ENCODE measurements around the gene MAGI1.

Gene MAGI1

DNA sequence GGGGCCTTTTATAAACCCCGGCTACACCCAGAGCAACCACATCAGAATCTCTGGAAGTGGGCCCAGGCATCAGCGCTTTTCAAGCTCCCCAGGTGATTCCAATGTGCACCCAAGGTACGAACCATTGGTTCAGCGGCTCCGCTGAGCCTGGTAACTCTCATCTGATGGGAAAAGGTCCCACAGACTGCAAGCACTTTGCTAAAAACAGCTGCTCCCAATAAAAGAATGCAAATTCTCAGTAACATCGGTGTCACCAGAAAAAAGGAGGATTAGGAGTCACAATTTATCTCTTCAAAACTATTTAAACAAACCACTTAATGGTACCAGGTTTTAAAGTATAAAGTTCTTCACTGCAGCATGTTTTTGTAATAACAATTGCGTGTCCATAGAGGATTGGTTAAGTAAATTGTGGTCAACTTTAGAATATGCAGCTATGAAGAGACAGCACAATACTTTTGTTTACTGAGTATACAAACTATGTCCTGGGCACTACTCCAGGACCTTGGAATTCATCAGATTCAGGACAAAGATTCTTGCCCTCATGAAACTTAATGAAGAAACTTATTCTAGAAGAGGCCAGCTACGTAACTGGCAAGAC lies 690.2 kb downstream of the MAGI1 start:
- Histone ChIP-seq H3K9ac (ENCODE audit: low read depth, low read length, poor library complexity, severe bottlenecking) (no peak overlapping the region), H3K9me3 (ENCODE audit: insufficient read depth, low read depth, low read length) (no peaks in the 10 kb centered on the region), H3K36me3 (ENCODE audit: insufficient read depth, low read length) (no peaks in the 10 kb centered on the region), H3K4me1 (ENCODE audit: insufficient read depth, low read length, poor library complexity, severe bottlenecking) (no peaks in the 10 kb centered on the region), H3F3A (ENCODE audit: low read depth) (no peaks in the 10 kb centered on the region), H2AFZ (ENCODE audit: low read length) (no peak overlapping the region), H3K4me3 (ENCODE audit: low read length, poor library complexity, severe bottlenecking) (no peak overlapping the region), H3K27me3 (ENCODE audit: insufficient read depth, low read length, poor library complexity, severe bottlenecking) (no peaks in the 10 kb centered on the region), H3K4me2 (ENCODE audit: low read depth, low read length, poor library complexity, severe bottlenecking) (no peak overlapping the region), H3K79me2 (ENCODE audit: insufficient read depth, low read length) (no peaks in the 10 kb centered on the region), H3K9me2 (replicated peaks; ENCODE audit: low read depth, low read length) (no peaks in the 10 kb centered on the region), H4K20me1 (ENCODE audit: insufficient read depth, low read length, poor library complexity, severe bottlenecking) (no peaks in the 10 kb centered on the region)
- TF ChIP-seq, protein P1, sequence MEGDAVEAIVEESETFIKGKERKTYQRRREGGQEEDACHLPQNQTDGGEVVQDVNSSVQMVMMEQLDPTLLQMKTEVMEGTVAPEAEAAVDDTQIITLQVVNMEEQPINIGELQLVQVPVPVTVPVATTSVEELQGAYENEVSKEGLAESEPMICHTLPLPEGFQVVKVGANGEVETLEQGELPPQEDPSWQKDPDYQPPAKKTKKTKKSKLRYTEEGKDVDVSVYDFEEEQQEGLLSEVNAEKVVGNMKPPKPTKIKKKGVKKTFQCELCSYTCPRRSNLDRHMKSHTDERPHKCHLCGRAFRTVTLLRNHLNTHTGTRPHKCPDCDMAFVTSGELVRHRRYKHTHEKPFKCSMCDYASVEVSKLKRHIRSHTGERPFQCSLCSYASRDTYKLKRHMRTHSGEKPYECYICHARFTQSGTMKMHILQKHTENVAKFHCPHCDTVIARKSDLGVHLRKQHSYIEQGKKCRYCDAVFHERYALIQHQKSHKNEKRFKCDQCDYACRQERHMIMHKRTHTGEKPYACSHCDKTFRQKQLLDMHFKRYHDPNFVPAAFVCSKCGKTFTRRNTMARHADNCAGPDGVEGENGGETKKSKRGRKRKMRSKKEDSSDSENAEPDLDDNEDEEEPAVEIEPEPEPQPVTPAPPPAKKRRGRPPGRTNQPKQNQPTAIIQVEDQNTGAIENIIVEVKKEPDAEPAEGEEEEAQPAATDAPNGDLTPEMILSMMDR (conservative IDR thresholded peaks at IDR 0.05; ENCODE audit: low read length), result no peak
- TF ChIP-seq EZH2phosphoT487 (IDR thresholded peaks at IDR 0.05; ENCODE audit: borderline replicate concordance), result no peak

DNA sequence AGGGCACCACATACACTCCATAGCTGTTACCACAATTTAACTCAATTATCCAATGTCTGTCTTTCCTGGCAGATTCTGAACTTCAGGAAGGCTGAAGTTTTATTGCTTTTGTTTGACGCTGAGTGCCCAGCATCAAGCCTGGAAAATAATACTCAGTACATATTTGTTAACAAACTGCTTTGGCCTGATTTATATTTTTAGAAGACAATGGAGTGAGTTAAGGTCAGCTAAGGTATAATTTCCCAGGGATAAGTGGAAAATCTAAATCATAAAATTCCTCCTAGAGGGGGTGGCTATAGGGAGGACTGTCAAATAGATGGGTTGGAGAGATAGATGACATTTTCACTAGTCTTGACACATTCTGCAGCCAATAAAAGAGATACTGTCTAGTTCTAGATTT lies 691.6 kb downstream of the MAGI1 start:
- no peaks in the 10 kb centered on the region for H3F3A ChIP-seq (ENCODE audit: low read depth)
- H3K9me2 ChIP-seq (replicated peaks; ENCODE audit: low read depth, low read length), result no peaks in the 10 kb centered on the region
- no peaks in the 10 kb centered on the region for H4K20me1 ChIP-seq (ENCODE audit: insufficient read depth, low read length, poor library complexity, severe bottlenecking)
- no peak overlapping the region for H2AFZ ChIP-seq (ENCODE audit: low read length)
- no peaks in the 10 kb centered on the region for H3K27me3 ChIP-seq (ENCODE audit: insufficient read depth, low read length, poor library complexity, severe bottlenecking)
- H3K4me1 ChIP-seq (ENCODE audit: insufficient read depth, low read length, poor library complexity, severe bottlenecking), result peaks cover 5% of the 10 kb centered on the region
- no peaks in the 10 kb centered on the region for H3K79me2 ChIP-seq (ENCODE audit: insufficient read depth, low read length)
- no peaks in the 10 kb centered on the region for H3K36me3 ChIP-seq (ENCODE audit: insufficient read depth, low read length)
- TF ChIP-seq EZH2phosphoT487 (IDR thresholded peaks at IDR 0.05; ENCODE audit: borderline replicate concordance), result no peak
- TF ChIP-seq, protein P1 (conservative IDR thresholded peaks at IDR 0.05; ENCODE audit: low read length), result no peak
- no peak overlapping the region for H3K4me2 ChIP-seq (ENCODE audit: low read depth, low read length, poor library complexity, severe bottlenecking)
- H3K9ac ChIP-seq (ENCODE audit: low read depth, low read length, poor library complexity, severe bottlenecking), result no peak overlapping the region
- no peaks in the 10 kb centered on the region for H3K9me3 ChIP-seq (ENCODE audit: insufficient read depth, low read depth, low read length)
- no peak overlapping the region for H3K4me3 ChIP-seq (ENCODE audit: low read length, poor library complexity, severe bottlenecking)

DNA sequence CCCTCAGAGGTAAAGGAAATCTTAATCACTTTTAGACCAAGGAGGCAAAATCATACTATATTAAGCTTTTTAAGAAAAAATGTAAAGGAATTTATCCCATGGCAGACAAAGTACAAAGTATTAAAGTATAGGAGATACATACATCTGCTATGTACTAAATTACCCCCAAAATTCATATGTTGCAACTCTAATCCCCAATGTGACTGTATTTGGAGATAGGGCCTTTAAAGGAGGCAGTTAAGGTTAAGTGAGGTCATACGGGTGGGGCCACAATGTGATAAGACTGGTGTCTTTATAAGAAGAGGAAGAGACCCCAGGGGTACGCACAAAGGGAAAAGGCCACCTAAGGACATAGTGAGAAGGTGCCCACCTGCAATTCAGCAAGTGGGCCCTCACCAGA lies 693.9 kb downstream of the MAGI1 start:
- H3K9ac ChIP-seq (ENCODE audit: low read depth, low read length, poor library complexity, severe bottlenecking), result no peak overlapping the region
- H3K9me2 ChIP-seq (replicated peaks; ENCODE audit: low read depth, low read length), result no peaks in the 10 kb centered on the region
- H3K4me2 ChIP-seq (ENCODE audit: low read depth, low read length, poor library complexity, severe bottlenecking), result no peak overlapping the region
- no peaks in the 10 kb centered on the region for H4K20me1 ChIP-seq (ENCODE audit: insufficient read depth, low read length, poor library complexity, severe bottlenecking)
- no peak overlapping the region for H2AFZ ChIP-seq (ENCODE audit: low read length)
- TF ChIP-seq EZH2phosphoT487 (IDR thresholded peaks at IDR 0.05; ENCODE audit: borderline replicate concordance), result no peak
- TF ChIP-seq, protein P1 (conservative IDR thresholded peaks at IDR 0.05; ENCODE audit: low read length), result no peak
- no peak overlapping the region for H3K4me3 ChIP-seq (ENCODE audit: low read length, poor library complexity, severe bottlenecking)
- no peaks in the 10 kb centered on the region for H3K79me2 ChIP-seq (ENCODE audit: insufficient read depth, low read length)
- H3K9me3 ChIP-seq (ENCODE audit: insufficient read depth, low read depth, low read length), result no peaks in the 10 kb centered on the region
- H3K27me3 ChIP-seq (ENCODE audit: insufficient read depth, low read length, poor library complexity, severe bottlenecking), result no peaks in the 10 kb centered on the region
- no peaks in the 10 kb centered on the region for H3K36me3 ChIP-seq (ENCODE audit: insufficient read depth, low read length)
- no peaks in the 10 kb centered on the region for H3F3A ChIP-seq (ENCODE audit: low read depth)
- H3K4me1 ChIP-seq (ENCODE audit: insufficient read depth, low read length, poor library complexity, severe bottlenecking), result peaks cover 5% of the 10 kb centered on the region

Data from Loucy (cell line).